H1 (cell line): ENCODE measurements around the gene CMKLR1. TPM values are rescaled to one million over a fixed set of nuclear protein-coding genes. Genes with fewer than 3 reads are reported as not detected.

Experiments
- CTCF ChIA-PET: fragments of 300-600 bp; sonication (Branson Sonifier 250); formaldehyde crosslinking; loops from one replicate; lab custom pipeline; 2021; ENCODE audit not compliant: partially characterized antibody; lab: Charles Lee
- POLR2A ChIA-PET: fragments of 300-600 bp; sonication (Branson Sonifier 250); formaldehyde crosslinking; loops from one replicate; lab custom pipeline; 2021; ENCODE audit warnings: inconsistent platforms; ENCODE audit not compliant: partially characterized antibody; lab: Charles Lee
- DNase-seq, 2 experiments: peaks; one replicate each; pipeline versions ENCODE4 v3.0.0 to v3.0.0-alpha.2; 2010 to 2022; ENCODE audit warnings: low spot score in 2 of 2, low read depth in 1 of 2, mixed read lengths in 1 of 2
- FAIRE-seq: peaks from 2 replicates; lab custom pipeline; 2011; peaks lifted over from hg19 to GRCh38; lab: Jason Lieb, UNC
- H2AFZ ChIP-seq: 2 replicates; pipeline ENCODE4 v1.8.1; 2012; ENCODE audit warnings: low read length, inconsistent platforms
- H2AK5ac ChIP-seq: 2 replicates; pipeline ENCODE4 v1.6.1; 2013; ENCODE audit warnings: low read depth, low read length
- H2BK120ac ChIP-seq: replicated peaks from 2 replicates; pipeline ENCODE3; 2013; ENCODE audit warnings: low read depth, low read length, inconsistent platforms
- H2BK12ac ChIP-seq: 2 replicates; pipeline ENCODE4 v1.6.1; 2013; ENCODE audit warnings: low read depth, low read length
- H2BK15ac ChIP-seq: 2 replicates; pipeline ENCODE4 v1.6.1; 2013; ENCODE audit warnings: low read length
- H2BK20ac ChIP-seq: 2 replicates; pipeline ENCODE4 v1.6.1; 2013; ENCODE audit warnings: low read length
- H2BK5ac ChIP-seq: 2 replicates; pipeline ENCODE4 v1.6.1; 2013; ENCODE audit warnings: low read depth, low read length
- H3K14ac ChIP-seq: 2 replicates; pipeline ENCODE4 v1.6.1; 2013; ENCODE audit warnings: inconsistent platforms; ENCODE audit not compliant: insufficient read length
- H3K18ac ChIP-seq: 2 replicates; pipeline ENCODE4 v1.6.1; 2013; ENCODE audit warnings: low read length; ENCODE audit errors: extremely low read depth
- H3K23ac ChIP-seq: 2 replicates; pipeline ENCODE4 v1.6.1; 2013; ENCODE audit warnings: inconsistent platforms; ENCODE audit not compliant: insufficient read length
- H3K23me2 ChIP-seq: 2 replicates; pipeline ENCODE4 v1.6.1; 2013; ENCODE audit warnings: low read depth, low read length
- H3K27ac ChIP-seq: 2 replicates; pipeline ENCODE4 v1.6.1; 2011; ENCODE audit warnings: low read depth, low read length, inconsistent platforms
- H3K27me3 ChIP-seq, 4 experiments: replicated peaks in 1 of 4; 1 replicate in 1 of 4; 2 replicates in 3 of 4; pipeline versions ENCODE4 v1.6.1 to v1.8.1; 2011 to 2013; ENCODE audit warnings: low read length in 3 of 4, mild to moderate bottlenecking in 3 of 4, inconsistent platforms in 2 of 4, mixed read lengths in 2 of 4, moderate library complexity in 1 of 4; ENCODE audit not compliant: control insufficient read depth in 3 of 4, insufficient read depth in 3 of 4; ENCODE audit errors: extremely low read depth in 1 of 4
- H3K36me3 ChIP-seq, 4 experiments: 2 replicates each; pipeline versions ENCODE4 v1.6.1 to v1.8.1; 2011 to 2013; ENCODE audit warnings: mild to moderate bottlenecking in 4 of 4, low read length in 3 of 4, moderate library complexity in 2 of 4, control low read depth in 1 of 4, inconsistent platforms in 1 of 4; ENCODE audit not compliant: insufficient read depth in 4 of 4, control insufficient read depth in 2 of 4
- H3K4ac ChIP-seq: replicated peaks from 2 replicates; pipeline ENCODE3; 2013; ENCODE audit warnings: low read length, low read depth, mixed read lengths, inconsistent platforms; ENCODE audit not compliant: insufficient read length
- H3K4me1 ChIP-seq, 4 experiments: replicated peaks in 1 of 4; 1 replicate in 1 of 4; 2 replicates in 3 of 4; pipeline versions ENCODE4 v1.6.1 to v1.8.1; 2011 to 2013; ENCODE audit warnings: low read length in 3 of 4, inconsistent platforms in 2 of 4, mixed read lengths in 1 of 4; ENCODE audit not compliant: insufficient read depth in 4 of 4, control insufficient read depth in 3 of 4
- H3K4me2 ChIP-seq, 2 experiments: 2 replicates each; pipeline versions ENCODE4 v1.6.1 to v1.8.1; 2011 to 2013; ENCODE audit warnings: low read depth in 2 of 2, low read length in 2 of 2, control low read depth in 1 of 2, inconsistent platforms in 1 of 2, mild to moderate bottlenecking in 1 of 2; ENCODE audit not compliant: insufficient read depth in 1 of 2
- H3K4me3 ChIP-seq, 4 experiments: fragments of 200-600, 300-600 bp in 1 of 4; sonication (generic), shearing (Covaris generic), sonication (Bioruptor Twin) in 1 of 4; 2 replicates each; pipeline versions ENCODE4 v1.5.1 to v1.8.1; 2011 to 2016; ENCODE audit warnings: low read length in 4 of 4, low read depth in 3 of 4, control low read depth in 2 of 4, inconsistent platforms in 2 of 4, mild to moderate bottlenecking in 2 of 4, mixed read lengths in 1 of 4, moderate library complexity in 1 of 4; ENCODE audit not compliant: insufficient read depth in 2 of 4; ENCODE audit errors: extremely low read depth in 1 of 4
- H3K56ac ChIP-seq: replicated peaks from 2 replicates; pipeline ENCODE3; 2013; ENCODE audit warnings: low read depth, mild to moderate bottlenecking, mixed read lengths, low read length, inconsistent platforms; ENCODE audit not compliant: insufficient read length
- H3K79me1 ChIP-seq: 2 replicates; pipeline ENCODE4 v1.6.1; 2013; ENCODE audit warnings: low read depth, low read length, control low read depth
- H3K79me2 ChIP-seq, 2 experiments: 2 replicates each; pipeline versions ENCODE4 v1.6.1 to v1.8.1; 2012 to 2013; ENCODE audit warnings: low read length in 2 of 2, mild to moderate bottlenecking in 2 of 2, inconsistent platforms in 1 of 2; ENCODE audit not compliant: insufficient read depth in 2 of 2, control insufficient read depth in 1 of 2
- H3K9ac ChIP-seq, 4 experiments: replicated peaks in 1 of 4; 1 replicate in 1 of 4; 2 replicates in 3 of 4; pipeline versions ENCODE4 v1.6.1 to v1.8.1; 2011 to 2013; ENCODE audit warnings: low read depth in 3 of 4, low read length in 3 of 4, control low read depth in 2 of 4, mild to moderate bottlenecking in 2 of 4, moderate library complexity in 2 of 4, inconsistent platforms in 1 of 4; ENCODE audit errors: extremely low read depth in 1 of 4
- H3K9me3 ChIP-seq, 2 experiments: 2 replicates each; pipeline versions ENCODE4 v1.6.1 to v1.8.1; 2012 to 2013; ENCODE audit warnings: mild to moderate bottlenecking in 2 of 2, moderate library complexity in 2 of 2, control low read depth in 1 of 2, inconsistent platforms in 1 of 2, low read depth in 1 of 2, low read length in 1 of 2, mixed read lengths in 1 of 2; ENCODE audit not compliant: insufficient read depth in 2 of 2
- H4K20me1 ChIP-seq, 2 experiments: replicated peaks in 1 of 2; 2 replicates each; pipeline versions ENCODE3 to v1.8.1; 2011 to 2013; ENCODE audit warnings: inconsistent platforms in 2 of 2, low read length in 2 of 2, mild to moderate bottlenecking in 1 of 2; ENCODE audit not compliant: insufficient read depth in 2 of 2, control insufficient read depth in 1 of 2
- H4K5ac ChIP-seq: 2 replicates; pipeline ENCODE4 v1.6.1; 2013; ENCODE audit warnings: low read length, low read depth, mixed read lengths, inconsistent platforms; ENCODE audit not compliant: insufficient read length
- H4K8ac ChIP-seq: 2 replicates; pipeline ENCODE4 v1.8.0; 2013; ENCODE audit warnings: mild to moderate bottlenecking, moderate library complexity, low read length, inconsistent platforms; ENCODE audit not compliant: insufficient read depth; ENCODE audit errors: extremely low read depth
- H4K91ac ChIP-seq: replicated peaks from 2 replicates; pipeline ENCODE3; 2013; ENCODE audit warnings: low read length, mixed read lengths, inconsistent platforms; ENCODE audit not compliant: insufficient read length
- ATF3 ChIP-seq: IDR thresholded peaks from 2 replicates; pipeline ENCODE4 v1.6.1; 2011; ENCODE audit warnings: low read depth, mild to moderate bottlenecking, low read length; ENCODE audit not compliant: insufficient read depth
- BRCA1 ChIP-seq: IDR thresholded peaks from 2 replicates; pipeline ENCODE4 v1.6.1; 2012; ENCODE audit warnings: low read depth, low read length, improper control_type of control experiment
- CEBPB ChIP-seq: IDR thresholded peaks from 2 replicates; pipeline ENCODE4 v1.6.1; 2012; ENCODE audit warnings: low read depth, low read length
- CREB1 ChIP-seq: IDR thresholded peaks from 2 replicates; pipeline ENCODE4 v1.6.1; 2012; ENCODE audit warnings: inconsistent platforms
- MAFK ChIP-seq: IDR thresholded peaks from 2 replicates; pipeline ENCODE4 v1.6.1; 2012; ENCODE audit warnings: low read depth, mild to moderate bottlenecking, improper control_type of control experiment, low read length
- RAD21 ChIP-seq, 2 experiments: IDR thresholded peaks in 1 of 2; conservative IDR thresholded peaks in 1 of 2; 2 replicates each; pipeline ENCODE4 v1.6.1; 2011; ENCODE audit warnings: low read depth in 2 of 2, low read length in 2 of 2, improper control_type of control experiment in 1 of 2, inconsistent platforms in 1 of 2, mild to moderate bottlenecking in 1 of 2, moderate library complexity in 1 of 2
- SP2 ChIP-seq: IDR thresholded peaks from 2 replicates; pipeline ENCODE4 v1.6.1; 2012; ENCODE audit warnings: mild to moderate bottlenecking, low read length, inconsistent platforms
- SRF ChIP-seq: IDR thresholded peaks from 2 replicates; pipeline ENCODE4 v1.6.1; 2011; ENCODE audit warnings: mild to moderate bottlenecking, low read depth, low read length, moderate library complexity
- SUZ12 ChIP-seq: fragments of 200-600 bp; sonication (generic); IDR thresholded peaks from 2 replicates; pipeline ENCODE4 v1.6.1; 2012; ENCODE audit warnings: mild to moderate bottlenecking, inconsistent platforms, low read length, moderate library complexity, mixed read lengths
- TAF1 ChIP-seq: IDR thresholded peaks from 2 replicates; pipeline ENCODE4 v1.6.1; 2011; ENCODE audit warnings: mild to moderate bottlenecking, low read depth, low read length
- TCF12 ChIP-seq: IDR thresholded peaks from 2 replicates; pipeline ENCODE4 v1.6.1; 2011; ENCODE audit warnings: low read depth, mild to moderate bottlenecking, low read length
- YY1 ChIP-seq: IDR thresholded peaks from 2 replicates; pipeline ENCODE4 v1.6.1; 2011; ENCODE audit warnings: low read depth, mild to moderate bottlenecking, low read length
- WGBS, 2 experiments: shearing (Covaris generic) in 1 of 2; methylation state at CpG; one replicate each; pipeline versions ENCODE4 v1.1.6 to v1.1.7; 2013 to 2015; ENCODE audit warnings: low lambda C conversion rate in 2 of 2, mixed read lengths in 2 of 2, inconsistent platforms in 1 of 2, low coverage in 1 of 2, missing lambda C conversion rate in 1 of 2; ENCODE audit not compliant: insufficient replicate concordance in 2 of 2, insufficient coverage in 1 of 2, insufficient read length in 1 of 2; ENCODE audit errors: extremely low coverage in 1 of 2, missing lambda C conversion rate in 1 of 2; 5-methylcytosine and 5-hydroxymethylcytosine counted together
- polyA plus RNA-seq, 7 experiments: library from polyadenylated mRNA; depleted of rRNA in 3 of 7; stranded (reverse) in 5 of 7; unstranded in 2 of 7; fragments of >200 nt in 5 of 7; fragments of 200-250 nt in 2 of 7; gene quantifications; 1 replicate in 5 of 7; 2 replicates in 1 of 7; 4 replicates in 1 of 7; pipeline versions ENCODE4 v1.2.1 to v1.2.3, GENCODE V29; 2011 to 2013; ENCODE audit warnings: missing spikeins in 2 of 7, mixed read lengths in 2 of 7
- total RNA-seq: library from RNA; stranded (reverse); fragmentation: NEBNext Ultra II Directional; extraction: Animal tissue kit (Norgen Biotek cat#: 25700); gene quantifications from 2 replicates; pipeline ENCODE4 v1.2.1, GENCODE V29; 2021

CMKLR1 gene
- total and polyA plus RNA-seq, 2 of the 8 experiments (the other 6 are each of a cell fraction or from before 2014, with no cell fraction given), result 2.1 to 2.8 TPM

- no peak overlapping the region for H4K5ac ChIP-seq
- no peak overlapping the region for H3K4me2 ChIP-seq
- H3K14ac ChIP-seq, result no peak overlapping the region
- no peak overlapping the region for H3K23ac ChIP-seq
- H3K27ac ChIP-seq, result no peak overlapping the region
- no peak overlapping the region for H2AFZ ChIP-seq
- H4K91ac ChIP-seq, result no peak overlapping the region
- H3K79me1 ChIP-seq, result no peaks in the 10 kb centered on the region
- no peaks in the 10 kb centered on the region for H4K20me1 ChIP-seq
- ChIA-PET POLR2A (no interaction called here), CTCF (interaction anchor here (1.0 to 3.8 kb wide), 7 partner anchors 11 to 155 kb away, joined by 3 to 14 read pairs (median 3); no protein-coding TSS in a partner anchor)
- no peak overlapping the region for H2BK12ac ChIP-seq
- DNase-seq, result no peak
- H3K9ac ChIP-seq, result no peak overlapping the region
- H2BK20ac ChIP-seq, result no peak overlapping the region
- WGBS, 2 experiments, result 81% methylated on average over 11 of the region's 12 CpGs; no CpG with 5 or more reads in 1 of the 2 experiments
- H3K23me2 ChIP-seq, result no peaks in the 10 kb centered on the region; the same call in 1 of the 2 replicates
- H3K4ac ChIP-seq, result no peak overlapping the region
- H2BK5ac ChIP-seq, result no peak overlapping the region
- H3K9me3 ChIP-seq, result no peaks in the 10 kb centered on the region
- H3K27me3 ChIP-seq, result no peaks in the 10 kb centered on the region
- H3K4me1 ChIP-seq, result peaks cover 0 to 6% (median 1%) of the 10 kb centered on the region in 4 experiments; a peak in 4 of 7 replicates
- H2BK15ac ChIP-seq, result no peak overlapping the region
- no peak overlapping the region for H4K8ac ChIP-seq
- H3K36me3 ChIP-seq, result no peaks in the 10 kb centered on the region
- no peak overlapping the region for H2AK5ac ChIP-seq
- H3K79me2 ChIP-seq, result no peaks in the 10 kb centered on the region
- H3K4me3 ChIP-seq, result no peak overlapping the region
- H2BK120ac ChIP-seq, result no peak overlapping the region
- no peak overlapping the region for H3K56ac ChIP-seq
- FAIRE-seq, result no peak
- H3K18ac ChIP-seq, result no peak overlapping the region
- TF ChIP-seq CREB1 (no peak), CEBPB (no peak), SRF (no peak), SUZ12 (no peak), RAD21 (IDR thresholded peaks at IDR 0.05 in 1 of 2, conservative IDR thresholded peaks at IDR 0.05 in 1 of 2; ENCODE audit: low read depth in 2 of 2, low read length in 2 of 2) (no peak), TAF1 (no peak), YY1 (no peak), BRCA1 (no peak), MAFK (no peak), ATF3 (no peak), TCF12 (no peak), SP2 (no peak)
Observed at GRCh38 chr12:108356835-108357806, 18.0 kb upstream of the CMKLR1 start.
